ENCODE data around the gene SSBP3.

The SSBP3 gene

DNA sequence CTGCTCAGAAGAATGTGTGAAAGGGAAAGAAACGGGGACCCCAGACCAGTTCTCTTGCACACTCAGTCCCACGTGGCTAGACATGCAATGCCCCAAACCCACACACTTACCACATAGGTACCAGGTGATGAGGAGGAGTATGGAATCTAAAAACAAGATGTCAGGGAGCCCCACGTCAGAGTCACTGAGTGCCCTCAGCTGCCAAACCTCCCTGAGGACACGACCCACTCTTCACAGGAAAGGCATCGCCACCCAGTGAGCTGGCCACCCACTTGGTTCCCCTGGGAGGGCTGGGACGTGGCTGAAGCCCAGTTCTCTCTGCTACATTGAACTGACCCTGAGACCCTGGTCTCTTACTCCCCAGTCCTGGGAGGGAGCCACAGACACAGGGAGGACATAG, 164.8 kb downstream of the SSBP3 start:
- no peak overlapping the region for H3K4me3 ChIP-seq (ENCODE audit: low read depth, low read length)
- no peaks in the 10 kb centered on the region for H3K9me3 ChIP-seq (ENCODE audit: control insufficient read depth, low read length)
- no peak overlapping the region for H3K27ac ChIP-seq
- H3K27me3 ChIP-seq (ENCODE audit: control insufficient read depth, insufficient read depth, low read length), result no peaks in the 10 kb centered on the region
- H2AFZ ChIP-seq, result no peak overlapping the region
- no peak overlapping the region for H3K9ac ChIP-seq
- no peak overlapping the region for H3K4me2 ChIP-seq (ENCODE audit: low read length)
- H3K36me3 ChIP-seq (ENCODE audit: control insufficient read depth, insufficient read depth, low read length), result no peaks in the 10 kb centered on the region
- no peaks in the 10 kb centered on the region for H3K4me1 ChIP-seq
- TF ChIP-seq, protein P1, sequence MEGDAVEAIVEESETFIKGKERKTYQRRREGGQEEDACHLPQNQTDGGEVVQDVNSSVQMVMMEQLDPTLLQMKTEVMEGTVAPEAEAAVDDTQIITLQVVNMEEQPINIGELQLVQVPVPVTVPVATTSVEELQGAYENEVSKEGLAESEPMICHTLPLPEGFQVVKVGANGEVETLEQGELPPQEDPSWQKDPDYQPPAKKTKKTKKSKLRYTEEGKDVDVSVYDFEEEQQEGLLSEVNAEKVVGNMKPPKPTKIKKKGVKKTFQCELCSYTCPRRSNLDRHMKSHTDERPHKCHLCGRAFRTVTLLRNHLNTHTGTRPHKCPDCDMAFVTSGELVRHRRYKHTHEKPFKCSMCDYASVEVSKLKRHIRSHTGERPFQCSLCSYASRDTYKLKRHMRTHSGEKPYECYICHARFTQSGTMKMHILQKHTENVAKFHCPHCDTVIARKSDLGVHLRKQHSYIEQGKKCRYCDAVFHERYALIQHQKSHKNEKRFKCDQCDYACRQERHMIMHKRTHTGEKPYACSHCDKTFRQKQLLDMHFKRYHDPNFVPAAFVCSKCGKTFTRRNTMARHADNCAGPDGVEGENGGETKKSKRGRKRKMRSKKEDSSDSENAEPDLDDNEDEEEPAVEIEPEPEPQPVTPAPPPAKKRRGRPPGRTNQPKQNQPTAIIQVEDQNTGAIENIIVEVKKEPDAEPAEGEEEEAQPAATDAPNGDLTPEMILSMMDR (IDR thresholded peaks at IDR 0.05), result no peak
- no peaks in the 10 kb centered on the region for H3K79me2 ChIP-seq

- H3K4me2 ChIP-seq (ENCODE audit: low read length), result no peak overlapping the region
- no peak overlapping the region for H2AFZ ChIP-seq
- no peak overlapping the region for H3K4me3 ChIP-seq (ENCODE audit: low read depth, low read length)
- H3K4me1 ChIP-seq, result no peaks in the 10 kb centered on the region
- H3K36me3 ChIP-seq (ENCODE audit: control insufficient read depth, insufficient read depth, low read length), result no peaks in the 10 kb centered on the region
- no peaks in the 10 kb centered on the region for H3K27me3 ChIP-seq (ENCODE audit: control insufficient read depth, insufficient read depth, low read length)
- TF ChIP-seq, protein P1 (IDR thresholded peaks at IDR 0.05), result no peak
- H3K79me2 ChIP-seq, result no peaks in the 10 kb centered on the region
- H3K9ac ChIP-seq, result no peak overlapping the region
- H3K27ac ChIP-seq, result no peak overlapping the region
- H3K9me3 ChIP-seq (ENCODE audit: control insufficient read depth, low read length), result no peaks in the 10 kb centered on the region
These were observed 165.4 kb downstream of the SSBP3 start for GRCh38 chr1:54240741-54241335.

GRCh38 chr1:54239631-54240031, 166.6 kb downstream of the SSBP3 start:
- TF ChIP-seq, protein P1 (IDR thresholded peaks at IDR 0.05), result no peak
- H3K27ac ChIP-seq, result no peak overlapping the region
- H3K36me3 ChIP-seq (ENCODE audit: control insufficient read depth, insufficient read depth, low read length), result no peaks in the 10 kb centered on the region
- H3K4me2 ChIP-seq (ENCODE audit: low read length), result no peak overlapping the region
- no peaks in the 10 kb centered on the region for H3K27me3 ChIP-seq (ENCODE audit: control insufficient read depth, insufficient read depth, low read length)
- no peak overlapping the region for H2AFZ ChIP-seq
- no peaks in the 10 kb centered on the region for H3K9me3 ChIP-seq (ENCODE audit: control insufficient read depth, low read length)
- H3K4me3 ChIP-seq (ENCODE audit: low read depth, low read length), result no peak overlapping the region
- no peaks in the 10 kb centered on the region for H3K79me2 ChIP-seq
- H3K4me1 ChIP-seq, result no peaks in the 10 kb centered on the region
- H3K9ac ChIP-seq, result no peak overlapping the region

DNA sequence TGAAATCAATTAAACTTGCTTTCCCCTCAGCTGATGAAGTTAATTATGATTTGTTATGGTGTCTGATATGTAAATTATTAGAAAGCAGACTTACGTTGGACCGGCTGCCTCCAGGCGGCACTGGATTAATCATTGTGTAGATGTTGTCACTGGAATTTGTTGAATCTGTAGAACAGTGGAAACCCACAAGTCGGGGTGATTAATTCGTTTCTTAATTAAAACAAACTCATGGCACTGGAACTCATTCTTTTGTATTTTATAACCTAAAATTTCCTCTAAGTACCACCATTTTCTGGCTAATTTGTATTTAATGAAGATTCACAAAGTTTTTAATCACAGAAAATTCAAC, 167.2 kb downstream of the SSBP3 start:
- no peaks in the 10 kb centered on the region for H3K4me1 ChIP-seq
- no peaks in the 10 kb centered on the region for H3K27me3 ChIP-seq (ENCODE audit: control insufficient read depth, insufficient read depth, low read length)
- H3K9me3 ChIP-seq (ENCODE audit: control insufficient read depth, low read length), result no peaks in the 10 kb centered on the region
- no peaks in the 10 kb centered on the region for H3K36me3 ChIP-seq (ENCODE audit: control insufficient read depth, insufficient read depth, low read length)
- H3K4me2 ChIP-seq (ENCODE audit: low read length), result no peak overlapping the region
- H2AFZ ChIP-seq, result no peak overlapping the region
- H3K9ac ChIP-seq, result no peak overlapping the region
- no peak overlapping the region for H3K27ac ChIP-seq
- no peaks in the 10 kb centered on the region for H3K79me2 ChIP-seq
- TF ChIP-seq, protein P1 (IDR thresholded peaks at IDR 0.05), result no peak
- H3K4me3 ChIP-seq (ENCODE audit: low read depth, low read length), result no peak overlapping the region

DNA sequence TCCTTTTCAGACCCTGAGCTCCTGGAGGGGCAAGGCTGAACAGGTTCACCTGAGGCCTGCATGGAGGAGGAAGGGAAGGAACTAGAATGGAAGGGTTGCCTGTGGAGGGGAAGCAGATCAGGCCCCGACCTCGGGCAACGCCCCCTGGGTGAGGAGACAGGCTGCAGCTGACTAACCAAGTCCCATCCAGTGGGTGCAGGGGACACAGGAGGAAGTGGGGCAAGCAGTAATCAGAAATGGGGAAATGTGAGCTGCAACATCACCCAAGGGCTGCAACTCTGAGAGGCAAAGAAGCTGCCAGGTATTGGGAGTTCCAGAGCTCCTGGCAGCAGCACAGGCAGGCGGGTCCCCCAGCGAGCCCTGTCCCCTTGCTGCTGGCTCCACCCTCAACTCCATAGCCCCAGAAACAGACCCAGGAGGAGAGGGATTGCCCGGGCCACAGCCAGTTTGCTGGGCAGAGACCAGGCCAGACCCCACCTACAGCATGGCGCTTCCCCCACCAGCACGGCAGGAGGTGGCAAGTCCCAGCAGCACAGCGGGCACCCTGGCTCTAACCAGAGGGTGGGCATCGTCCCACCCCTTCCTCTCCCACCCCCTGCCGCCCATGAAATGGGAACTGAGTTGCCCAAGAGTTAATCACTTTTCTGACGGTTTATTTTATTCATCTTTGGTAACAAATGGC, 167.7 kb downstream of the SSBP3 start:
- Histone ChIP-seq H3K4me1 (no peaks in the 10 kb centered on the region), H3K79me2 (no peaks in the 10 kb centered on the region), H3K36me3 (ENCODE audit: control insufficient read depth, insufficient read depth, low read length) (no peaks in the 10 kb centered on the region), H2AFZ (no peak overlapping the region), H3K27me3 (ENCODE audit: control insufficient read depth, insufficient read depth, low read length) (no peaks in the 10 kb centered on the region), H3K4me2 (ENCODE audit: low read length) (no peak overlapping the region), H3K4me3 (ENCODE audit: low read depth, low read length) (no peak overlapping the region), H3K27ac (no peak overlapping the region), H3K9ac (no peak overlapping the region), H3K9me3 (ENCODE audit: control insufficient read depth, low read length) (no peaks in the 10 kb centered on the region)
- TF ChIP-seq, protein P1 (IDR thresholded peaks at IDR 0.05), result no peak

All from parathyroid adenoma (tissue), 2 donors.